Measurements from ENCODE around the gene LINC00237.

DNA sequence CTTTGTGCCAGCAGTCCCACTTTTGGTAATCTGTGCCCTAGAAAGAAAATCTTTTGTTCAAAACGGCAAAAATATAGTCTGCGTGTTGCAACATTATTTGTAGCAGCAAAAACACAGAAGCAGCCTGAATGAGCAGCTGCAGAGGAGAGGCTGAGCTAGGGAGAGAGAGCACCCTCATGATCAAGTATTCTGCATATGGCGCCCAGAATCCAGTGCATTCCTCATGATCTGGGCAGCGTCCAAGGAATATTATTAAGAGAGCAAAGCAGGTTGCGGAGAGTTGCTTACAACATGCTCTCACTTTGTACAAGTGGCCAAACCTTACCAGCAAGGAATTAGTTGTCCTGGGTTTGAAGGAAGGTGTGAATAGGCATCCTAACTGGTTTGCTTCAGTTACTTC lies 45.6 kb upstream of the LINC00237 start:
- TF ChIP-seq, protein P1, sequence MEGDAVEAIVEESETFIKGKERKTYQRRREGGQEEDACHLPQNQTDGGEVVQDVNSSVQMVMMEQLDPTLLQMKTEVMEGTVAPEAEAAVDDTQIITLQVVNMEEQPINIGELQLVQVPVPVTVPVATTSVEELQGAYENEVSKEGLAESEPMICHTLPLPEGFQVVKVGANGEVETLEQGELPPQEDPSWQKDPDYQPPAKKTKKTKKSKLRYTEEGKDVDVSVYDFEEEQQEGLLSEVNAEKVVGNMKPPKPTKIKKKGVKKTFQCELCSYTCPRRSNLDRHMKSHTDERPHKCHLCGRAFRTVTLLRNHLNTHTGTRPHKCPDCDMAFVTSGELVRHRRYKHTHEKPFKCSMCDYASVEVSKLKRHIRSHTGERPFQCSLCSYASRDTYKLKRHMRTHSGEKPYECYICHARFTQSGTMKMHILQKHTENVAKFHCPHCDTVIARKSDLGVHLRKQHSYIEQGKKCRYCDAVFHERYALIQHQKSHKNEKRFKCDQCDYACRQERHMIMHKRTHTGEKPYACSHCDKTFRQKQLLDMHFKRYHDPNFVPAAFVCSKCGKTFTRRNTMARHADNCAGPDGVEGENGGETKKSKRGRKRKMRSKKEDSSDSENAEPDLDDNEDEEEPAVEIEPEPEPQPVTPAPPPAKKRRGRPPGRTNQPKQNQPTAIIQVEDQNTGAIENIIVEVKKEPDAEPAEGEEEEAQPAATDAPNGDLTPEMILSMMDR (IDR thresholded peaks at IDR 0.05; ENCODE audit: insufficient read depth, low read length, poor library complexity, severe bottlenecking), result no peak
- no peak for TF ChIP-seq EZH2phosphoT487 (conservative IDR thresholded peaks at IDR 0.05; ENCODE audit: low read length)
